HG03521 (cell line): ENCODE results near the gene POU2AF1.

ENCODE experiments used
- ATAC-seq: cut with Tn5 transposase; IDR thresholded peaks from one replicate; pipeline ENCODE4 v1.9.1; 2021; ENCODE audit warnings: mild to moderate bottlenecking, moderate library complexity; ENCODE audit not compliant: unreplicated experiment

Gene POU2AF1

GRCh38 chr11:111378861-111379601, at the start of gene POU2AF1:
POU2AF1 (minus strand) TSS chr11:111379275; CDS start chr11:111379177, 98 bp downstream.
- ATAC-seq, result peak; percentile 72

GRCh38 chr11:111428113-111428876, 49.2 kb upstream of the POU2AF1 start:
- no peak for ATAC-seq

- ATAC-seq, result no peak
These were observed 48.4 kb upstream of the POU2AF1 start for GRCh38 chr11:111427471-111427912.

GRCh38 chr11:111426617-111427016, 47.5 kb upstream of the POU2AF1 start:
- ATAC-seq, result no peak

- no peak for ATAC-seq
These were observed 44.2 kb upstream of the POU2AF1 start for GRCh38 chr11:111423250-111423615.

GRCh38 chr11:111422494-111423249, 43.6 kb upstream of the POU2AF1 start:
- peak; percentile 66 for ATAC-seq

GRCh38 chr11:111421251-111421650, 42.2 kb upstream of the POU2AF1 start:
- no peak for ATAC-seq

- no peak for ATAC-seq
These were observed 40.7 kb upstream of the POU2AF1 start for GRCh38 chr11:111419641-111420327.

- ATAC-seq, result no peak
These were observed 40.1 kb upstream of the POU2AF1 start for GRCh38 chr11:111419181-111419580.

- no peak for ATAC-seq
These were observed 39.3 kb upstream of the POU2AF1 start for GRCh38 chr11:111418436-111418787.

- ATAC-seq, result peak; percentile 26
These were observed 38.8 kb upstream of the POU2AF1 start for GRCh38 chr11:111417766-111418435.

GRCh38 chr11:111417011-111417765, 38.1 kb upstream of the POU2AF1 start:
- peak; percentile 64 for ATAC-seq

- no peak for ATAC-seq
These were observed 37.3 kb upstream of the POU2AF1 start for GRCh38 chr11:111416231-111416960.

GRCh38 chr11:111414936-111415335, 35.9 kb upstream of the POU2AF1 start:
- no peak for ATAC-seq

GRCh38 chr11:111414267-111414931, 35.3 kb upstream of the POU2AF1 start:
- ATAC-seq, result no peak

GRCh38 chr11:111413849-111414248, 34.8 kb upstream of the POU2AF1 start:
- no peak for ATAC-seq

GRCh38 chr11:111412293-111412692, 33.2 kb upstream of the POU2AF1 start:
- ATAC-seq, result no peak

- no peak for ATAC-seq
These were observed 32.4 kb upstream of the POU2AF1 start for GRCh38 chr11:111411456-111411855.
